HepG2 (cell line): ENCODE data around the gene PKM. TPM values are rescaled to one million over a fixed set of nuclear protein-coding genes. Genes with fewer than 3 reads are reported as not detected.

ENCODE experiments used
- MTF2 ChIP-seq: sonication (generic); formaldehyde crosslinking; IDR thresholded peaks from 2 replicates; pipeline ENCODE4 v1.5.0; 2020; ENCODE audit warnings: missing genetic modification reagents, borderline replicate concordance
- NFKBIZ ChIP-seq: IDR thresholded peaks from 2 replicates; pipeline ENCODE4 v1.6.1; 2018; ENCODE audit warnings: missing genetic modification reagents, missing compliant biosample characterization
- NR2C2 ChIP-seq: sonication (generic); formaldehyde crosslinking; IDR thresholded peaks from 2 replicates; pipeline ENCODE4 v1.4.0; 2020; ENCODE audit warnings: missing genetic modification reagents, mild to moderate bottlenecking, moderate library complexity, borderline replicate concordance
- RBM39 ChIP-seq: fragments of 200-400 bp; formaldehyde crosslinking; IDR thresholded peaks from one replicate; pipeline ENCODE4 v1.6.1; 2018; ENCODE audit warnings: antibody characterized with exemption, mild to moderate bottlenecking, low read depth, low read length; ENCODE audit not compliant: poor library complexity, severe bottlenecking
- ZNF589 ChIP-seq: sonication (generic); formaldehyde crosslinking; conservative IDR thresholded peaks from 2 replicates; pipeline ENCODE4 v1.8.0; 2022; ENCODE audit warnings: mild to moderate bottlenecking, moderate library complexity, missing genetic modification reagents
- ZNF792 ChIP-seq: IDR thresholded peaks from 2 replicates; pipeline ENCODE4 v1.6.1; 2016
- polyA plus RNA-seq, 8 experiments: library from polyadenylated mRNA; depleted of rRNA in 3 of 8; stranded (reverse) in 7 of 8; unstranded in 1 of 8; fragments of >200 nt; fragmentation: Illumina TruSeq in 4 of 8; extraction: Trizol in 4 of 8; gene quantifications; 2 replicates each; pipeline versions ENCODE4 v1.2.1 to v1.2.3, GENCODE V29; 2011 to 2016; ENCODE audit warnings: low read depth in 4 of 8, missing spikeins in 1 of 8, mixed read lengths in 1 of 8; ENCODE audit not compliant: insufficient read depth in 1 of 8
- total RNA-seq, 5 experiments: library from RNA; depleted of rRNA; stranded (reverse); fragments of >200 nt; fragmentation: Illumina TruSeq; extraction: Trizol; gene quantifications; 2 replicates each; pipeline ENCODE4 v1.2.3, GENCODE V29; 2016; ENCODE audit warnings: low read depth in 1 of 5
- TF ChIP-seq, protein P1 (sequence below), 2 experiments: sonication (generic) in 1 of 2; formaldehyde crosslinking in 1 of 2; IDR thresholded peaks; 2 replicates each; pipeline versions ENCODE4 v1.6.1 to v1.9.0; 2014 to 2022; ENCODE audit warnings: antibody characterized with exemption in 1 of 2, borderline replicate concordance in 1 of 2, inconsistent platforms in 1 of 2, low read depth in 1 of 2, missing genetic modification reagents in 1 of 2
- TF ChIP-seq, protein P2 (sequence below): sonication (generic); formaldehyde crosslinking; IDR thresholded peaks from 2 replicates; pipeline ENCODE4 v1.4.0; 2020; ENCODE audit warnings: missing genetic modification reagents, borderline replicate concordance
- TF ChIP-seq, protein P3 (sequence below): sonication (generic); formaldehyde crosslinking; IDR thresholded peaks from 2 replicates; pipeline ENCODE4 v1.4.0; 2020; ENCODE audit warnings: mild to moderate bottlenecking, missing genetic modification reagents
- TF ChIP-seq, protein P4 (sequence below): conservative IDR thresholded peaks from 2 replicates; pipeline ENCODE4 v1.6.1; 2018; ENCODE audit warnings: missing genetic modification reagents
- TF ChIP-seq, protein P5 (sequence below): sonication (generic); formaldehyde crosslinking; IDR thresholded peaks from 2 replicates; pipeline ENCODE4 v1.4.0; 2020; ENCODE audit warnings: mild to moderate bottlenecking, missing genetic modification reagents

PKM gene
- total and polyA plus RNA-seq, 2 of the 13 experiments (the other 11 are each of a cell fraction or from before 2014, with no cell fraction given): 488 to 780 TPM

DNA sequence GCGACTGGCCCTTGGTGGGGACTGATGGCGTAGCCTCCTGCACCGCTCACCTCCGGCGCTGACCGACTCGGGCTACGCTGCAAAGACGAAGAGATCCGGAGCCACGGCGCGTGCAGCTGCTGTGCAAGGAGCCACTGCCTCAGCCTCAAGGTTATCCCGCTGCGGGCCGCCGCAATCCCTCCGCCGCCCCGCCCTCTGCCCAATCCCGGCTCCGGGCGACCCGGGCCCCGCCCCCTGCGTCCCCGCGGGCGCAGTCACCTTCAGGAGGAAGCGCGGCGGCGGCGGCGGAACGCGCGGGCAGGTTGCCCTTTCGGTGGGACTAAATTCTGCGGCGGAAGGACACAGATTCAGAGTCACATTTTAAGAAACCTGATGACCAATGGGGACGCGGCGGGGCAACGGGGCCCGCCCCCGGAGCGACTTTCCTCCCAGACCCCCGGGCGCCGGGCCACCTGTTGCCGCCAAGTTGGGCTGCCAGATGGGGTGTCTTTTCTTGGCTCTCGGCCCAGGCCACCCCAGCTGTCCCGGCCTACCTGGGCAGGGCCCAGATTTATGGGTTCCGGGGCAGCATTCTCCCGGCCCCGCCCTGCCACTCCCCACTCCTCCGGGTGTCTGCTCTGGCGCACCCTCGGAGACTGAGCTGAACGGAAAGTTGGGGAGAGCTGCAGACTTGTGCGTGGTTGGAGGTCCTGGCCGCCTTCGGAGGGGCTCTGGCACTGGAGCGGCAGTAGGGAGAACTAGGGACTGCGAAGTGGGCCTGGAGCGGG is at the start of gene PKM (continued):
- TF ChIP-seq, protein P1, sequence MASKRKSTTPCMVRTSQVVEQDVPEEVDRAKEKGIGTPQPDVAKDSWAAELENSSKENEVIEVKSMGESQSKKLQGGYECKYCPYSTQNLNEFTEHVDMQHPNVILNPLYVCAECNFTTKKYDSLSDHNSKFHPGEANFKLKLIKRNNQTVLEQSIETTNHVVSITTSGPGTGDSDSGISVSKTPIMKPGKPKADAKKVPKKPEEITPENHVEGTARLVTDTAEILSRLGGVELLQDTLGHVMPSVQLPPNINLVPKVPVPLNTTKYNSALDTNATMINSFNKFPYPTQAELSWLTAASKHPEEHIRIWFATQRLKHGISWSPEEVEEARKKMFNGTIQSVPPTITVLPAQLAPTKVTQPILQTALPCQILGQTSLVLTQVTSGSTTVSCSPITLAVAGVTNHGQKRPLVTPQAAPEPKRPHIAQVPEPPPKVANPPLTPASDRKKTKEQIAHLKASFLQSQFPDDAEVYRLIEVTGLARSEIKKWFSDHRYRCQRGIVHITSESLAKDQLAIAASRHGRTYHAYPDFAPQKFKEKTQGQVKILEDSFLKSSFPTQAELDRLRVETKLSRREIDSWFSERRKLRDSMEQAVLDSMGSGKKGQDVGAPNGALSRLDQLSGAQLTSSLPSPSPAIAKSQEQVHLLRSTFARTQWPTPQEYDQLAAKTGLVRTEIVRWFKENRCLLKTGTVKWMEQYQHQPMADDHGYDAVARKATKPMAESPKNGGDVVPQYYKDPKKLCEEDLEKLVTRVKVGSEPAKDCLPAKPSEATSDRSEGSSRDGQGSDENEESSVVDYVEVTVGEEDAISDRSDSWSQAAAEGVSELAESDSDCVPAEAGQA (IDR thresholded peaks at IDR 0.05; ENCODE audit: low read depth): peak; percentile 75
- TF ChIP-seq, protein P1 (CRISPR knock-in tag; IDR thresholded peaks at IDR 0.05; ENCODE audit: borderline replicate concordance): no peak
- TF ChIP-seq, protein P2, sequence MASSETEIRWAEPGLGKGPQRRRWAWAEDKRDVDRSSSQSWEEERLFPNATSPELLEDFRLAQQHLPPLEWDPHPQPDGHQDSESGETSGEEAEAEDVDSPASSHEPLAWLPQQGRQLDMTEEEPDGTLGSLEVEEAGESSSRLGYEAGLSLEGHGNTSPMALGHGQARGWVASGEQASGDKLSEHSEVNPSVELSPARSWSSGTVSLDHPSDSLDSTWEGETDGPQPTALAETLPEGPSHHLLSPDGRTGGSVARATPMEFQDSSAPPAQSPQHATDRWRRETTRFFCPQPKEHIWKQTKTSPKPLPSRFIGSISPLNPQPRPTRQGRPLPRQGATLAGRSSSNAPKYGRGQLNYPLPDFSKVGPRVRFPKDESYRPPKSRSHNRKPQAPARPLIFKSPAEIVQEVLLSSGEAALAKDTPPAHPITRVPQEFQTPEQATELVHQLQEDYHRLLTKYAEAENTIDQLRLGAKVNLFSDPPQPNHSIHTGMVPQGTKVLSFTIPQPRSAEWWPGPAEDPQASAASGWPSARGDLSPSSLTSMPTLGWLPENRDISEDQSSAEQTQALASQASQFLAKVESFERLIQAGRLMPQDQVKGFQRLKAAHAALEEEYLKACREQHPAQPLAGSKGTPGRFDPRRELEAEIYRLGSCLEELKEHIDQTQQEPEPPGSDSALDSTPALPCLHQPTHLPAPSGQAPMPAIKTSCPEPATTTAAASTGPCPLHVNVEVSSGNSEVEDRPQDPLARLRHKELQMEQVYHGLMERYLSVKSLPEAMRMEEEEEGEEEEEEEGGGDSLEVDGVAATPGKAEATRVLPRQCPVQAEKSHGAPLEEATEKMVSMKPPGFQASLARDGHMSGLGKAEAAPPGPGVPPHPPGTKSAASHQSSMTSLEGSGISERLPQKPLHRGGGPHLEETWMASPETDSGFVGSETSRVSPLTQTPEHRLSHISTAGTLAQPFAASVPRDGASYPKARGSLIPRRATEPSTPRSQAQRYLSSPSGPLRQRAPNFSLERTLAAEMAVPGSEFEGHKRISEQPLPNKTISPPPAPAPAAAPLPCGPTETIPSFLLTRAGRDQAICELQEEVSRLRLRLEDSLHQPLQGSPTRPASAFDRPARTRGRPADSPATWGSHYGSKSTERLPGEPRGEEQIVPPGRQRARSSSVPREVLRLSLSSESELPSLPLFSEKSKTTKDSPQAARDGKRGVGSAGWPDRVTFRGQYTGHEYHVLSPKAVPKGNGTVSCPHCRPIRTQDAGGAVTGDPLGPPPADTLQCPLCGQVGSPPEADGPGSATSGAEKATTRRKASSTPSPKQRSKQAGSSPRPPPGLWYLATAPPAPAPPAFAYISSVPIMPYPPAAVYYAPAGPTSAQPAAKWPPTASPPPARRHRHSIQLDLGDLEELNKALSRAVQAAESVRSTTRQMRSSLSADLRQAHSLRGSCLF: no peak
- TF ChIP-seq NR2C2 (CRISPR knock-in tag) (peak; percentile 56; the same call in 1 of the 2 replicates), NFKBIZ (CRISPR knock-in tag) (no peak), ZNF792 (peak; percentile 87), ZNF589 (CRISPR knock-in tag) (peak; percentile 38; the same call in 1 of the 2 replicates), MTF2 (CRISPR knock-in tag) (no peak), RBM39 (peak; percentile 96)
- TF ChIP-seq, protein P3, sequence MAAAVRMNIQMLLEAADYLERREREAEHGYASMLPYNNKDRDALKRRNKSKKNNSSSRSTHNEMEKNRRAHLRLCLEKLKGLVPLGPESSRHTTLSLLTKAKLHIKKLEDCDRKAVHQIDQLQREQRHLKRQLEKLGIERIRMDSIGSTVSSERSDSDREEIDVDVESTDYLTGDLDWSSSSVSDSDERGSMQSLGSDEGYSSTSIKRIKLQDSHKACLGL (CRISPR knock-in tag): 0 out of 2 replicates have a peak, but pooled peaks have one; percentile 50
- TF ChIP-seq, protein P4, sequence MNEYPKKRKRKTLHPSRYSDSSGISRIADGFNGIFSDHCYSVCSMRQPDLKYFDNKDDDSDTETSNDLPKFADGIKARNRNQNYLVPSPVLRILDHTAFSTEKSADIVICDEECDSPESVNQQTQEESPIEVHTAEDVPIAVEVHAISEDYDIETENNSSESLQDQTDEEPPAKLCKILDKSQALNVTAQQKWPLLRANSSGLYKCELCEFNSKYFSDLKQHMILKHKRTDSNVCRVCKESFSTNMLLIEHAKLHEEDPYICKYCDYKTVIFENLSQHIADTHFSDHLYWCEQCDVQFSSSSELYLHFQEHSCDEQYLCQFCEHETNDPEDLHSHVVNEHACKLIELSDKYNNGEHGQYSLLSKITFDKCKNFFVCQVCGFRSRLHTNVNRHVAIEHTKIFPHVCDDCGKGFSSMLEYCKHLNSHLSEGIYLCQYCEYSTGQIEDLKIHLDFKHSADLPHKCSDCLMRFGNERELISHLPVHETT (CRISPR knock-in tag): peak; percentile 88
- TF ChIP-seq, protein P5, sequence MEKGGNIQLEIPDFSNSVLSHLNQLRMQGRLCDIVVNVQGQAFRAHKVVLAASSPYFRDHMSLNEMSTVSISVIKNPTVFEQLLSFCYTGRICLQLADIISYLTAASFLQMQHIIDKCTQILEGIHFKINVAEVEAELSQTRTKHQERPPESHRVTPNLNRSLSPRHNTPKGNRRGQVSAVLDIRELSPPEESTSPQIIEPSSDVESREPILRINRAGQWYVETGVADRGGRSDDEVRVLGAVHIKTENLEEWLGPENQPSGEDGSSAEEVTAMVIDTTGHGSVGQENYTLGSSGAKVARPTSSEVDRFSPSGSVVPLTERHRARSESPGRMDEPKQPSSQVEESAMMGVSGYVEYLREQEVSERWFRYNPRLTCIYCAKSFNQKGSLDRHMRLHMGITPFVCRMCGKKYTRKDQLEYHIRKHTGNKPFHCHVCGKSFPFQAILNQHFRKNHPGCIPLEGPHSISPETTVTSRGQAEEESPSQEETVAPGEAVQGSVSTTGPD (CRISPR knock-in tag): 0 out of 2 replicates have a peak, but pooled peaks have one; percentile 13
